Lower leg skin (tissue), 3 donors: ENCODE measurements around the gene NUTM1.
"Not testable (repeated sequence)": the region's sequence is repeated elsewhere in the genome, so short reads cannot be mapped to it uniquely, and the experiment has no call there.

Experiments
- POLR2A ChIP-seq, 2 donors: fragments of 450-650 bp; IDR thresholded peaks; one replicate each; pipeline ENCODE4 v1.6.1; 2016 to 2017; ENCODE audit warnings: antibody characterized with exemption in 2 of 2, mild to moderate bottlenecking in 1 of 2, moderate library complexity in 1 of 2
- TF ChIP-seq, protein P1 (sequence below), 3 donors: fragments of 450-650 bp; IDR thresholded peaks; one replicate each; pipeline ENCODE4 v1.5.1; 2016; ENCODE audit warnings: antibody characterized with exemption in 3 of 3, mild to moderate bottlenecking in 3 of 3, moderate library complexity in 2 of 3

DNA sequence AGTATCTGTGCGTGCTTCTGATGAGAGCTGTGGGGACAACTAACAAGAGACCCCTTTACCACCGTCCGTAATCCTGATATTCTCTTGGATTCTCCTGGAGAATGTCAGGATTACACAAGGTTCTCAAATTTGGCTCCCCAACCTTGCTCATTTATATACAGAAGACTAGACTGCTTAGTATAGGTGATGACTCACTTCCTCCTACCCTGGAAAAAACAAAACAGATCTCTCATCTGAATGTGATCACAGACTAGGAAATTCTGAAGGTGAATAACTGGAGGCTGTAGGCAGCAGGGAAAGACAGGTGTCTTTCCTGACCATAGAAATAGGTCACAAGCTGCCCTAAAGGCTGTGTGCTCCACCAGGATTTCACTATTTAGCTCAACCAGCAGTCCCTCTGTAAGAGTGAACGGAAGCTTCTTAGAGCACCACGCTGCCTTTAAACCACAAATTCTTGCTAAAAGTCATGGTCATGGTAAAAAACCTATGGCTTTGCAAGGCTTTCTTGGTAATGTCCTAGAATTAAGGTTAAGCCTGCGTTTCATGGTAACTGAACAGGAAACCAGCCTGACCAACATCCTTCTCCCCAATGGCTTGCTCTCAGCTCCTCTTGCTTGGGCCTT lies 54.6 kb downstream of the NUTM1 start:
- TF ChIP-seq, protein P1, sequence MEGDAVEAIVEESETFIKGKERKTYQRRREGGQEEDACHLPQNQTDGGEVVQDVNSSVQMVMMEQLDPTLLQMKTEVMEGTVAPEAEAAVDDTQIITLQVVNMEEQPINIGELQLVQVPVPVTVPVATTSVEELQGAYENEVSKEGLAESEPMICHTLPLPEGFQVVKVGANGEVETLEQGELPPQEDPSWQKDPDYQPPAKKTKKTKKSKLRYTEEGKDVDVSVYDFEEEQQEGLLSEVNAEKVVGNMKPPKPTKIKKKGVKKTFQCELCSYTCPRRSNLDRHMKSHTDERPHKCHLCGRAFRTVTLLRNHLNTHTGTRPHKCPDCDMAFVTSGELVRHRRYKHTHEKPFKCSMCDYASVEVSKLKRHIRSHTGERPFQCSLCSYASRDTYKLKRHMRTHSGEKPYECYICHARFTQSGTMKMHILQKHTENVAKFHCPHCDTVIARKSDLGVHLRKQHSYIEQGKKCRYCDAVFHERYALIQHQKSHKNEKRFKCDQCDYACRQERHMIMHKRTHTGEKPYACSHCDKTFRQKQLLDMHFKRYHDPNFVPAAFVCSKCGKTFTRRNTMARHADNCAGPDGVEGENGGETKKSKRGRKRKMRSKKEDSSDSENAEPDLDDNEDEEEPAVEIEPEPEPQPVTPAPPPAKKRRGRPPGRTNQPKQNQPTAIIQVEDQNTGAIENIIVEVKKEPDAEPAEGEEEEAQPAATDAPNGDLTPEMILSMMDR (IDR thresholded peaks at IDR 0.05) = not testable (repeated sequence)
- not testable (repeated sequence) for TF ChIP-seq POLR2A (IDR thresholded peaks at IDR 0.05)
